GM12878 (cell line): ENCODE data around the gene BMAL2. TPM values are rescaled to one million over a fixed set of nuclear protein-coding genes. Genes with fewer than 3 reads are reported as not detected.

Source experiments
- CHD1 ChIP-seq: IDR thresholded peaks from 2 replicates; pipeline ENCODE4 v1.6.1; 2012; ENCODE audit warnings: low read depth, low read length, improper control_type of control experiment
- EED ChIP-seq: sonication (generic); IDR thresholded peaks from 2 replicates; pipeline ENCODE4 v1.6.1; 2016; ENCODE audit warnings: antibody characterized with exemption, low read depth
- MLLT1 ChIP-seq: fragments of 450-650 bp; IDR thresholded peaks from 2 replicates; pipeline ENCODE4 v1.6.1; 2016; ENCODE audit warnings: mild to moderate bottlenecking
- MYB ChIP-seq: fragments of 150-350 bp; IDR thresholded peaks from 2 replicates; pipeline ENCODE4 v1.6.1; 2014; ENCODE audit warnings: mild to moderate bottlenecking, low read depth, low read length, borderline replicate concordance
- MYC ChIP-seq: IDR thresholded peaks from 2 replicates; pipeline ENCODE4 v1.6.1; 2011; ENCODE audit warnings: mild to moderate bottlenecking, low read length, moderate library complexity, inconsistent platforms; ENCODE audit not compliant: insufficient read depth, insufficient replicate concordance, insufficient read length, severe bottlenecking
- NFXL1 ChIP-seq: fragments of 450-650 bp; IDR thresholded peaks from 2 replicates; pipeline ENCODE4 v1.6.1; 2017; ENCODE audit warnings: antibody characterized with exemption, mild to moderate bottlenecking, borderline replicate concordance
- RELA ChIP-seq: fragments of 450-650 bp; IDR thresholded peaks from 2 replicates; pipeline ENCODE4 v1.8.0; 2014; ENCODE audit warnings: borderline replicate concordance; ENCODE audit not compliant: partially characterized antibody
- ZBTB33 ChIP-seq: fragments of 450-650 bp; IDR thresholded peaks from 2 replicates; pipeline ENCODE4 v1.6.1; 2017; ENCODE audit warnings: mild to moderate bottlenecking
- ZBTB4 ChIP-seq: fragments of 450-650 bp; formaldehyde crosslinking; IDR thresholded peaks from 2 replicates; pipeline ENCODE4 v1.4.0; 2022; ENCODE audit warnings: mild to moderate bottlenecking, moderate library complexity
- ZNF274 ChIP-seq: IDR thresholded peaks from one replicate; pipeline ENCODE4 v1.8.0; 2011; ENCODE audit not compliant: insufficient read length, insufficient read depth
- ZNF592 ChIP-seq: fragments of 450-650 bp; IDR thresholded peaks from 2 replicates; pipeline ENCODE4 v1.6.1; 2017; ENCODE audit warnings: mild to moderate bottlenecking, moderate library complexity
- polyA plus RNA-seq, 11 experiments: library from polyadenylated mRNA; depleted of rRNA in 4 of 11; unstranded in 6 of 11; stranded (reverse) in 5 of 11; fragments of >200 nt; fragmentation: Nextera tagmentation in 4 of 11; fragmentation: Illumina TruSeq in 1 of 11; extraction: Ambion mirVana in 4 of 11; extraction: Trizol in 1 of 11; gene quantifications; 1 replicate in 1 of 11; 2 replicates in 10 of 11; pipeline versions ENCODE4 v1.2.1 to v1.2.3, GENCODE V29; 2011 to 2016; ENCODE audit warnings: inconsistent platforms in 2 of 11, missing spikeins in 2 of 11, low read depth in 1 of 11
- total RNA-seq, 4 experiments: library from RNA; depleted of rRNA in 3 of 4; stranded (reverse); fragments of >200 nt in 3 of 4; fragmentation: Illumina TruSeq in 1 of 4; extraction: Trizol in 1 of 4; gene quantifications; 2 replicates each; pipeline versions ENCODE4 v1.2.1 to v1.2.3, GENCODE V29; 2013 to 2021
- TF ChIP-seq, protein P1 (sequence below): IDR thresholded peaks from 2 replicates; pipeline ENCODE4 v1.6.1; 2012; ENCODE audit warnings: mild to moderate bottlenecking, low read depth, low read length

BMAL2 gene
- total and polyA plus RNA-seq, 10 of the 15 experiments (the other 5 are each of a cell fraction or from before 2014, with no cell fraction given): 7.9 to 53.6 (median 35.5) TPM

- TF ChIP-seq ZNF592 (no peak), EED (peak; percentile 29; the same call in 1 of the 2 replicates), ZBTB4 (no peak), NFXL1 (no peak), ZNF274 (no peak), CHD1 (no peak), ZBTB33 (no peak), RELA (no peak), MYB (no peak), MLLT1 (0 out of 2 replicates have a peak, but pooled peaks have one; percentile 42), MYC (no peak)
- TF ChIP-seq, protein P1, sequence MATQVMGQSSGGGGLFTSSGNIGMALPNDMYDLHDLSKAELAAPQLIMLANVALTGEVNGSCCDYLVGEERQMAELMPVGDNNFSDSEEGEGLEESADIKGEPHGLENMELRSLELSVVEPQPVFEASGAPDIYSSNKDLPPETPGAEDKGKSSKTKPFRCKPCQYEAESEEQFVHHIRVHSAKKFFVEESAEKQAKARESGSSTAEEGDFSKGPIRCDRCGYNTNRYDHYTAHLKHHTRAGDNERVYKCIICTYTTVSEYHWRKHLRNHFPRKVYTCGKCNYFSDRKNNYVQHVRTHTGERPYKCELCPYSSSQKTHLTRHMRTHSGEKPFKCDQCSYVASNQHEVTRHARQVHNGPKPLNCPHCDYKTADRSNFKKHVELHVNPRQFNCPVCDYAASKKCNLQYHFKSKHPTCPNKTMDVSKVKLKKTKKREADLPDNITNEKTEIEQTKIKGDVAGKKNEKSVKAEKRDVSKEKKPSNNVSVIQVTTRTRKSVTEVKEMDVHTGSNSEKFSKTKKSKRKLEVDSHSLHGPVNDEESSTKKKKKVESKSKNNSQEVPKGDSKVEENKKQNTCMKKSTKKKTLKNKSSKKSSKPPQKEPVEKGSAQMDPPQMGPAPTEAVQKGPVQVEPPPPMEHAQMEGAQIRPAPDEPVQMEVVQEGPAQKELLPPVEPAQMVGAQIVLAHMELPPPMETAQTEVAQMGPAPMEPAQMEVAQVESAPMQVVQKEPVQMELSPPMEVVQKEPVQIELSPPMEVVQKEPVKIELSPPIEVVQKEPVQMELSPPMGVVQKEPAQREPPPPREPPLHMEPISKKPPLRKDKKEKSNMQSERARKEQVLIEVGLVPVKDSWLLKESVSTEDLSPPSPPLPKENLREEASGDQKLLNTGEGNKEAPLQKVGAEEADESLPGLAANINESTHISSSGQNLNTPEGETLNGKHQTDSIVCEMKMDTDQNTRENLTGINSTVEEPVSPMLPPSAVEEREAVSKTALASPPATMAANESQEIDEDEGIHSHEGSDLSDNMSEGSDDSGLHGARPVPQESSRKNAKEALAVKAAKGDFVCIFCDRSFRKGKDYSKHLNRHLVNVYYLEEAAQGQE: no peak
Measured at GRCh38 chr12:27333403-27334009, 870 bp downstream of the BMAL2 start (continued).
